Activated CD8-positive, alpha-beta memory T cell treated with anti-CD3 and anti-CD28 coated beads for 36 hours (primary cell): ENCODE data around the gene PAIP2B. TPM values are rescaled to one million over a fixed set of nuclear protein-coding genes. Genes with fewer than 3 reads are reported as not detected.
"Not testable (repeated sequence)": the region's sequence is repeated elsewhere in the genome, so short reads cannot be mapped to it uniquely, and the experiment has no call there.

ENCODE experiments used
- CTCF ChIA-PET: fragments of 350-600 bp; sonication (Branson Sonifier 250); formaldehyde crosslinking; loops from one replicate; lab custom pipeline; 2021; ENCODE audit warnings: antibody characterized with exemption; lab: Charles Lee
- POLR2A ChIA-PET: fragments of 350-600 bp; sonication (Branson Sonifier 250); formaldehyde crosslinking; loops from one replicate; lab custom pipeline; 2021; ENCODE audit warnings: antibody characterized with exemption; lab: Charles Lee
- total RNA-seq, 2 experiments: library from RNA; stranded (reverse); gene quantifications; one replicate each; pipeline ENCODE4 v1.2.3, GENCODE V29; 2021

The PAIP2B gene
- total RNA-seq, 2 experiments from 2014 or later: 1.7 to 1.9 TPM

DNA sequence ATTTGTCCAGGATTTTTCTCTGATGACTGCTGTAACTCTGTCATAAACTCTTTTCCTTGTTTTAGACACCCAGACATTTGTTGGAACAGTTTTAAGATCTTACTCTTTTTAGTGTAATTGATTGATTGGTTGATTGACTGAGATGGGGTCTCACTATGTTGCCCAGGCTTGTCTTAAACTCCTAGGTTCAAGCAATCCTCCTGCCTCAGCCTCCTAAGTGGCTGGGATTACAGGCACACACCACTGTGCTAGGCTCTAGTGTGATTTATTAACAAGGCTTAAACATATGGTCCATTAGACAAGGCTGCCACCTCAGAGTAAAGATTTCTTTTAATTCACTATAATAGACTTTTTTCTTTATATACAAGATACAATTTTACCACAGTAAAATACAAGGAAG lies 2.0 kb downstream of the PAIP2B start:
- ChIA-PET CTCF (no interaction called here), POLR2A (no interaction called here)

DNA sequence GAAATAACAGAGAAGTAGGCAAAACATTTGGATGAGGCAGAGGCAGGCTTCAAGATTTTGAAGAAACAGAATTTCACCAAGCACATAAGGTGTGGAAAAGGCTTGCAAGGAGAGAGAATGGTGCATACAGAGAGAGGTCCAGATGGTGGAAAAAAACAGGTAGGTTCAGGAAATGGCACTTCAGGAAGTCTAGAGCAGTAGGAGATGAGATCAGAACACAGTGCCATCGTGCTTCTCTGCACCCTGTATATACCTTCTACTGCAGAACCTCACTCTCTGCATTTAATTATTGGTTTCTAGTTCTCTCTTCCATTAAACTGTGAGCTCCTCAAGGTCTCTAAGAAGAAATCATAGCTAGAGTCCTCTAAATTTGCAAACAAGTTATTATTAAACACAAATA lies 2.4 kb downstream of the PAIP2B start:
- ChIA-PET CTCF (no interaction called here), POLR2A (no interaction called here)

DNA sequence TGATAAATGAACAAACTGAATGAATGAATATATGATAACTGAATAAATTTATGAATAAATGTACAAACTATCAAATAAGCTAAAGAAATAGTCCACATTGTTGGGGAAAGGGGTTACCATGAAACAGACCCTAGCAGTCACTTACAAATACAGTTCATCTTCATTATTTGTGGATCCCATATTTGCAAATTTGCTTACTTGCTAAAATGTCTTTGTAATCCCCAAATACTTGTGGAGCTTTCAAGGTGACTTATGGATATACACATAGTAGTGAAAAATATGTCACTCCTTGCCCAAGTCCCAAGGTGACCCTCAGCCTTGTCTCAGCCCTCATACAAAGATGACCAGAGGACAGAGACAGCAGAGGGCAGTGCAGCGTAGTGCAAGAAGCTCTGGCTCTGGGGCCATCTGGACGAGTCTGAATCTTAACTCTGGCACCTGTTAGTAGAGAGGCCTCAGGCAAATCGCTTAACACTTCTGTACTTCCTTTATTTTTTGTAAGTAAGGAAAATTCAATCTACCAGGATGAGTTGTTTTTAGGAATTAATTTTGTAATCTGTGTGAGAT lies 3.1 kb downstream of the PAIP2B start:
- POLR2A ChIA-PET: no interaction called here
- CTCF ChIA-PET: no interaction called here

GRCh38 chr2:71220743-71221142 lies 6.2 kb downstream of the PAIP2B start:
- CTCF ChIA-PET: no interaction called here
- POLR2A ChIA-PET: no interaction called here

GRCh38 chr2:71216501-71216900 lies 10.4 kb downstream of the PAIP2B start:
- CTCF ChIA-PET: no interaction called here
- POLR2A ChIA-PET: no interaction called here

GRCh38 chr2:71215447-71215846 lies 11.5 kb downstream of the PAIP2B start:
- ChIA-PET CTCF (no interaction called here), POLR2A (no interaction called here)

- CTCF ChIA-PET: interaction anchor here (0.6 kb wide), 1 partner anchor 88 kb away, joined by 3 read pairs; no protein-coding TSS in a partner anchor
- POLR2A ChIA-PET: interaction anchor here (0.7 to 1.0 kb wide), 2 partner anchors 9 to 47 kb away, joined by 3 read pairs; no protein-coding TSS in a partner anchor
Measured at GRCh38 chr2:71212336-71212735, 14.6 kb downstream of the PAIP2B start.

DNA sequence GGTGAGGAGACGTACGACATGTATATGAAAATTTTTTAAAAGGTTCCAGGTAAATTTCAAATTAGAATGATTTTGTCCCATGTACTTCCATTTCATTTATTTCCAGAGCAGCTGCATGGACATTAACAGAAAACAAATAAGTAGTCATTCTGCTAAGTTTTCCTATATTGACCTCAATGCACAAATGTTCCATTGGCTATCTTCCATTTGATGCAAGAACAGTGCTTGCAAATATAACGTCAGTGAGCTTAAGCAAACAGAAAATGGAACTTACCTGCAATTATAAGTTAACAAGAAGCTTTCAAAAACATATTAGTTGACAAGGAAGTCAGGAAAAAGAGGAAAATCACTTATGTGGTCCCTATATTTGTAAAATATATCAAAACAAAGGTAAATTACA lies 16.6 kb downstream of the PAIP2B start:
- ChIA-PET POLR2A (no interaction called here), CTCF (no interaction called here)

GRCh38 chr2:71208756-71209155 lies 18.1 kb downstream of the PAIP2B start:
- POLR2A ChIA-PET: no interaction called here

DNA sequence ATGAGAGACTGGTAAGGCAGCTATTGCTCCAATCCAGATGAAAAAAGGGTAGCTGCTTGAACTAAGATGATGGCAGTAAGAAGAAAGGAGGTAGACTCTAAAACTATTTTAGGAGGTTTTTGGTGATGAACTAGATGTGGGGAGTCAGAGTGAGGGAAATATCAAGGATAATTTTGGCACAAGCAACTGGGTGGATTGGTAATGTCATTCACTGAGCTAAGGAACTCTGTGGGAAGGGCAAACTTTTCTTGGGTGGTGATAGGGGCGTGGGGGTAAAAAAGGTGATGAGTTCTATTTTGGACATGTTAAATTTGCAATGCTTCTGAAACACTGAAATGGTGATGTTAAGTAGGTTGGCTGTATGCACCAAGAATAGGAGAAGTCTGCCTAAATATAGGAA lies 19.3 kb downstream of the PAIP2B start:
- CTCF ChIA-PET: no interaction called here
- POLR2A ChIA-PET: no interaction called here

More at GRCh38 chr2:71208756-71209155, 18.1 kb downstream of the PAIP2B start:
- CTCF ChIA-PET: no interaction called here

GRCh38 chr2:71206271-71206670 lies 20.6 kb downstream of the PAIP2B start:
- ChIA-PET POLR2A (no interaction called here), CTCF (interaction anchor here (0.8 kb wide), 1 partner anchor 125 kb away, joined by 3 read pairs; the partner anchor contains the start of gene ZNF638)

DNA sequence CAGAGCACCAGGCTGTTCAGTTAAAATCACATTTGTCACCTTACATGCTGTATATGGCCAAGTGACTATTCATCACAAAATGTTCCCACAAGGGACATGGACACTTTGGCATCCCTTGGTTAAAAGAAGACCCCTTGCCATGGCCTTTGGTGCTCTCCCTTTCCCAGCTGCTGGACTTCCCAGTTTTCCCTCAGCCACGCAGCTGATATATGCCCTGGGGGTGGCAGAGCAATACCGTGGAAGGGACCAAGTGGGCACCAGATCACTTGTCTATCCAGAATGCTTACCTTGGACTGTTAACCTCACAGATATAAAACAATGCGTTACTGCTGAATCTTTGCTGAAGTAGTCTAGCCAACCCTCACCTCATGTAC lies 35.3 kb downstream of the PAIP2B start:
- ChIA-PET POLR2A (no interaction called here), CTCF (no interaction called here)

GRCh38 chr2:71190656-71191569 lies 36.0 kb downstream of the PAIP2B start:
- ChIA-PET POLR2A (no interaction called here), CTCF (no interaction called here)

- CTCF ChIA-PET: no interaction called here
- POLR2A ChIA-PET: no interaction called here
Measured at GRCh38 chr2:71187589-71187988, 39.3 kb downstream of the PAIP2B start.

DNA sequence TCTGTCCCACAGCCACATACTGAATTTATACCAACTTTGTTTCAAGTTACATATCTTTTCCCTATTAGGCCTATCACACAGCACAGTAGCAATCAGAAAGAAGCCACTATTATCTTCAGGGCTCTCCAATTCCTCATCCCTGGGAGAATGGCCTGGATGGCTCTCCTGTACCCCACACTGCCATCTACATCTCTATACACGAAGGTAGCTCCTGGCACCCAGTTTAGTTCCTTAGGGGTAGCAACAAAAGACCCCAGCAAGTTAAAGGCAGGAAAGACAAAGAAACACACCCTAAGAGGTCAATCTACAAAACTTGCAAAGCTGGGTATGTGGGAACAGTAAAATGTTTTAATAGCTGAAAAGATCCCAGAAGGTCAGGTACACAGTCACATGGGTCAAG lies 39.9 kb downstream of the PAIP2B start:
- ChIA-PET CTCF (no interaction called here), POLR2A (interaction anchor here (0.6 kb wide), 1 partner anchor 32 kb away, joined by 5 read pairs; no protein-coding TSS in a partner anchor)

DNA sequence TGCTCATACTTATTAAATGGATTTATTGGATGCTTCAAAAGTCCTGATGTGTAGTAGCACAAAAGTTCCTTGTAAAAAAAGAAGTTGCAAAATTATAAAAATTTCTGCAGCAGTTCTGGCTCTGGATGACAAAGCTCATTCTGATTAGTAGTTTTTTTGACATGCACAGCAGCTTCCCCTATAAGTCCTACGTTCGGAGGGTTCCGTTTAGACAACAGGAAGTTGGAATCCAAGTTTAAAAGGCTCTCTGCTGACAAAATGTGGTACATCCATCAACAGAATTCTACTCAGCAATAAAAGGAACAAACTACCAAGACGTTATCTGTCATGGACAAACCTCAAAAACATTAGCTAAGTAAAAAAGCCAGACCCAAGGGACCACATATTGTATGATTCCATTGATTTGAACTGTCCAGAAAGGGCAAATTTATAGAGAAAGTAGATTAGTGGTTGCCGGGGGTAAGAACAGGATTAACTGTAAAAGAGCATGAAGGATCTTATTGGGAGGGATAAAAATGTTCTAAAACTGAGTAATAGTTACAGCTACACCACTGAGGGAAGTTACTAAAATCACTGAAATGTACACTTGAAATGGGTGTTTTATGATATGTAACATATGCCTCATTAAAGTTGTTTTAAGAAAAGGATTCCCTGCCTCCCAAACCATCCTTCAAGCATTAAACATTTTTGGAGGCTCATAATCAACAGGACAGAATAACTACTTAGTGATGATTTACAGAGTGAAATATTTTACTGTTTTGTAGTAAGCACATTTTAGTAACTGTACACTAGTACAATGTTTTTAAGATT lies 43.4 kb downstream of the PAIP2B start:
- POLR2A ChIA-PET, CTCF ChIA-PET: not testable (repeated sequence)

- CTCF ChIA-PET: no interaction called here
- POLR2A ChIA-PET: no interaction called here
Measured at GRCh38 chr2:71181316-71181715, 45.6 kb downstream of the PAIP2B start.

- CTCF ChIA-PET, POLR2A ChIA-PET: not testable (repeated sequence)
Measured at GRCh38 chr2:71178836-71179235, 48.1 kb downstream of the PAIP2B start.

GRCh38 chr2:71174207-71174606 lies 52.7 kb downstream of the PAIP2B start:
- ChIA-PET POLR2A (no interaction called here), CTCF (no interaction called here)

DNA sequence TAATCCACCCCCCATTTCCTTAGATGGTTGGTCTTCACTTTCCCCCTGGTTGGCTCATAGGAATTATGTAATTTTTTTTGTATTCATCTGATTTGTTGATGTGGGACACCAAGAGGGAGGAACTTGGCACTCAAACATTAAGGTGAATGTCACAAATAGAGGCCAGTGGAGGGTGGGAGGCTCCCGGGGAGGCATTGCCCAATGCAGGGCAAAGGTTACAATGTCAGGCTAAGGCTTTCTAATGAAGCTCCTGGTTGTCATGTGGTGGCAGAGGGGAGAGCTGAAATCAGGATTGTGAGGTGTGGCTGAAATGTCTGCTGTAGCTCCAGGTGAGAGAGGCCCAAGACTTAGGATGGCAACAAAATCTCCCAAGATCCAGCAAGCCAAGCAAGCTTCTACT lies 53.8 kb downstream of the PAIP2B start:
- ChIA-PET POLR2A (no interaction called here), CTCF (no interaction called here)
